Prostate gland (tissue), 2 donors: ENCODE data around the gene DOC2B.
"Not testable (repeated sequence)": the region's sequence is repeated elsewhere in the genome, so short reads cannot be mapped to it uniquely, and the experiment has no call there.

Experiments used
- CTCF ChIP-seq, 4 experiments: fragments of 200-600 bp in 2 of 4; fragments of 450-650 bp in 2 of 4; sonication (generic) in 2 of 4; IDR thresholded peaks; 1 replicate in 3 of 4; 2 replicates in 1 of 4; pipeline ENCODE4 v1.5.1; 2016 to 2019; ENCODE audit warnings: antibody characterized with exemption in 4 of 4, mild to moderate bottlenecking in 2 of 4, moderate library complexity in 2 of 4
- POLR2A ChIP-seq: fragments of 450-650 bp; IDR thresholded peaks from one replicate; pipeline ENCODE4 v1.6.1; 2016; ENCODE audit warnings: antibody characterized with exemption, mild to moderate bottlenecking
- POLR2AphosphoS5 ChIP-seq: sonication (generic); formaldehyde crosslinking; IDR thresholded peaks from one replicate; pipeline ENCODE4 v1.6.1; 2017; ENCODE audit warnings: antibody characterized with exemption

GRCh38 chr17:134332-134785, 47.1 kb downstream of the DOC2B start:
- TF ChIP-seq CTCF (IDR thresholded peaks at IDR 0.05); POLR2A; POLR2AphosphoS5: not testable (repeated sequence)
